ENCODE results near the gene CYTH1. TPM values are rescaled to one million over a fixed set of nuclear protein-coding genes. Genes with fewer than 3 reads are reported as not detected.
A peak's percentile ranks its signal among the peaks of the same experiment; 100 is the strongest.
"Not testable (repeated sequence)": the region's sequence is repeated elsewhere in the genome, so short reads cannot be mapped to it uniquely, and the experiment has no call there.

CYTH1 gene
- polyA plus RNA-seq, 3 donors from 2014 or later, result 176 to 336 (median 233) TPM

DNA sequence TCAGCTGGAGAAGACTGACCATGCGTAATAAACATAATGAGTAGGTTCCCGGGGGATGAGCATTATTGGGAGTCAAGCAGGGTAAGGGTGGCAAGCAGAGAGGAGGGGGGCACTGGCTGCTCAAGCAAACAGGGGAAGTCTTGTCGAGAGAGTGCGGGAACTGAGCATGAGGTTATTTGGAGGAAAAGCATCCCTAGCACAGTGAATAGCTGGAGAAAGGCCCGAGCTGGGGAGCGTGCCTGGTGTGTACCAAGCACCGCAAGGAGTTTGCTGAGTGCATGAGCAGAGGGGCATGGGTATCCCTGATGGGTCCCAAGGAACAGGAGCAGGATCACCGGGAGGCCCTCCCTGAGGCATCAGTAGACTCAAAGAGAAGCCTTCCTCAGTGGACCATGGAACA, 17.2 kb downstream of the CYTH1 start:
- peaks cover 0 to 3% (median 0%) of the 10 kb centered on the region in 3 donors for H3K27me3 Mint-ChIP-seq (ENCODE audit: low read depth in 3 of 3)
- no peaks in the 10 kb centered on the region for H3K36me3 Mint-ChIP-seq
- peak overlapping the region in 5 of 6 donors; percentile 41 to 92 (median 86) for H3K27ac Mint-ChIP-seq
- peak overlapping the region; percentile 31 to 63 (median 55) for H3K4me3 Mint-ChIP-seq
- peaks cover 3 to 45% of the 10 kb centered on the region in 2 donors for H3K4me1 Mint-ChIP-seq
- DNase-seq, result no peak
- H3K9me3 Mint-ChIP-seq, result no peaks in the 10 kb centered on the region

DNA sequence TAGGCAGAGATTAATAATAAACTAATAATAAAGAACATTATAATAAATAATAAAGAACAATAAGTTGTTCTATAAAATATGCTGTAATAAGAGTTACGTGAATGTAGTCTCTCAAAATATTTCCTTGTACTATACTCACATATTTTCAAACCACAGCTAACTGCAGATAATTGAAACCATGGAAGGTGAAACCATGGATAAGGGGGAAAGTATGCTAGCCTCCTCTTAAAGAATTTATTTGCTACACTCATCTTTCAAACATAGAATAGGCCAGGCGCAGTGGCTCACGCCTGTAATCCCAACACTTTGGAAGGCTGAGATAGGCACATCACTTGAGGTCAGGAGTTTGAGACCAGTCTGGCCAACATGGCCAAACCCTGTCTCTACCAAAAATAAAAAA, 18.5 kb downstream of the CYTH1 start:
- H3K9me3 Mint-ChIP-seq, result no peaks in the 10 kb centered on the region
- peak overlapping the region in 5 of 6 donors; percentile 43 to 87 (median 75) for H3K27ac Mint-ChIP-seq
- no peaks in the 10 kb centered on the region for H3K36me3 Mint-ChIP-seq
- peaks cover 3 to 9% (median 5%) of the 10 kb centered on the region in 3 donors for H3K27me3 Mint-ChIP-seq (ENCODE audit: low read depth in 3 of 3)
- peaks cover 16 to 58% of the 10 kb centered on the region in 2 donors for H3K4me1 Mint-ChIP-seq
- H3K4me3 Mint-ChIP-seq, result peak overlapping the region in 3 of 5 donors; percentile 29 to 31 (median 31)
- no peak for DNase-seq

DNA sequence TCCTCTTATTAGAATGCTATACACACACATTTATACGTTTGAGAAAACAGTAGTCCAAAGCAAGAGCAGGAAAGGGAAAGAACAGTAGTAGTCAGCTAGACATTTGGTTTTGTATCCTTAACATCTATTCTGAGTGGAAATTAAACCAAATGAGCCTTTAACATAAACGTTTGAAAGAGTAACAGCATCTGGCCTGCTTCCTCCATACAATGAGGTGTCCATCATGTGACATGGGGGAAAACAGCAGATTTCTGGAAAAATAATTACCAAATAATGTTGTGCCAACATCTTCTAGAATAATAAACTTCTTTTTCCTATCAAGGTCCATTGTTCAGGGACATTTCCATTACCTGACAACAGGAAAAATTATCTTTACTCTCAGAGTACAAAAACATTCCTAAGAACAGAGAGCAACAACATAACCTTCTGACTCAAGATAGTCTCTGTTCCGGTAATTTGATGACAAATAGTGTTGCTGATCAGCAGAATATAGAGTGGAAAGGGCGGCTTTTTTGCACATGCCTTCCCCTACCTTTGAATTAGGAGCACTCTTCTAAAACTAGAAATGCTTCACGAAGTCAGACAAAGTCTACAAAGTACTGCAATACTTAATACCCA, 20.2 kb downstream of the CYTH1 start:
- H3K36me3 Mint-ChIP-seq, result no peaks in the 10 kb centered on the region
- no peaks in the 10 kb centered on the region for H3K9me3 Mint-ChIP-seq
- DNase-seq, result no peak
- peaks cover 5 to 17% (median 9%) of the 10 kb centered on the region in 3 donors for H3K27me3 Mint-ChIP-seq (ENCODE audit: low read depth in 3 of 3)
- peak overlapping the region; percentile 48 to 84 (median 74) for H3K27ac Mint-ChIP-seq
- peaks cover 33 to 74% of the 10 kb centered on the region in 2 donors for H3K4me1 Mint-ChIP-seq
- peak overlapping the region in 4 of 5 donors; percentile 26 to 58 (median 38) for H3K4me3 Mint-ChIP-seq

DNA sequence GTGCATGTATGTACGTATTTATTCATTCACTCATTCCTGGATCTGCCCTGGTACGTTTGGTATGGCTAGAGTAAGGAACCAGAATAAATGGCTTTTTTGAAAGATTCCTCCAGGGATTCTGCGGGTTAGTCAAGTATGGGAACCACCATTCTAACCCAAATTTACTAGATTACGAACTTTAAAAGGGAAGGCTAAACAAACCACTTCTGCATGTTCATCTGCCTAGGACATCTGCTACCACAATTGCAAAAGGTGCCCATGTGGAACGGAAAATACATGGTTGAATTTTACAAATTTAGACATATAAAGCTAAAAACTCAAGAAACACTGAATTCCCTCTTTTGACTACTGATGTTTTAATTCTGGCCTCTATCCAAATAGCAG, 22.1 kb downstream of the CYTH1 start:
- Mint-ChIP-seq H3K27me3 (ENCODE audit: low read depth in 3 of 3) (peaks cover 5 to 22% (median 13%) of the 10 kb centered on the region in 3 donors), H3K4me1 (peaks cover 48 to 90% of the 10 kb centered on the region in 2 donors), H3K4me3 (peak overlapping the region; percentile 78 to 89 (median 87)), H3K36me3 (no peaks in the 10 kb centered on the region), H3K9me3 (no peaks in the 10 kb centered on the region), H3K27ac (peak overlapping the region; percentile 90 to 98 (median 95))
- DNase-seq, result no peak

DNA sequence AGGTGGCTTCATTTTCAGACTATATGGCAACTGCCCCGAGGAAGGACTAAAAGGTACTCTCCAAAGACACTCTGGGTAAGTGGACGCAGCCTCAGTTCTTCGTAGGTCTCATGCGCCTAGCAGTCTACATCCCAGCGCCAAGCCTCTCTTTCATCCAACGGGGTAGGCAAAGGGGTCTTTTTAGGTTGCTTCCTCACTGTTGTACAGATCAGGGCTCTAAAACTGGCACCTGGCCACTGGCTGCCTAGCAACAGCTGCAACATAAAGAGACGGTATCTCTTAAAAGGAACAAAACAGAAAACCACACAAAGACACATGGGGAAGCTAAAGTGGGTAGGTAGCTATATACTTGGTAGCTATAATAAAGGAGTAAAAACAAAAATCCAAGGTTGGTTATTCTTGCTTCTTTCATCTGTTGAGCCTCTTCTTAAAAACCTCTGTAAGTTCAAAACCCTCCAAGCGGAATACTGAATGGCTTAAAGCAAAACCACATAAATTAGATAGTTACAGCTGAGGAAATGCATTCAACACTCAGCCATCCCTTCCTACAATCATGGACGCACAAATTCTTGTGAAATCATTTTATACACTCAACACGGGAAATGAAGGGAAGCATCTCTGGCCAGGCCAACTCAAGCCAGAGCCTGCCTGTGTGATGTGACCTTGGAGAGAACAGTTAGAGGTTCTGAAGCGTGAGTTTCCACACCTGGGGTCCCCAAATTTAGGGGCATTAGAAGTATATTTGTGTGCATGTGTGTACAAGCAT, 22.7 kb downstream of the CYTH1 start:
- Mint-ChIP-seq H3K27ac (peak overlapping the region; percentile 90 to 98 (median 95)), H3K4me1 (peaks cover 53 to 88% of the 10 kb centered on the region in 2 donors), H3K27me3 (ENCODE audit: low read depth in 3 of 3) (peaks cover 5 to 25% (median 13%) of the 10 kb centered on the region in 3 donors), H3K36me3 (no peaks in the 10 kb centered on the region), H3K9me3 (no peaks in the 10 kb centered on the region), H3K4me3 (peak overlapping the region; percentile 78 to 89 (median 87))
- peak; percentile 73 to 83 (median 80) for DNase-seq

DNA sequence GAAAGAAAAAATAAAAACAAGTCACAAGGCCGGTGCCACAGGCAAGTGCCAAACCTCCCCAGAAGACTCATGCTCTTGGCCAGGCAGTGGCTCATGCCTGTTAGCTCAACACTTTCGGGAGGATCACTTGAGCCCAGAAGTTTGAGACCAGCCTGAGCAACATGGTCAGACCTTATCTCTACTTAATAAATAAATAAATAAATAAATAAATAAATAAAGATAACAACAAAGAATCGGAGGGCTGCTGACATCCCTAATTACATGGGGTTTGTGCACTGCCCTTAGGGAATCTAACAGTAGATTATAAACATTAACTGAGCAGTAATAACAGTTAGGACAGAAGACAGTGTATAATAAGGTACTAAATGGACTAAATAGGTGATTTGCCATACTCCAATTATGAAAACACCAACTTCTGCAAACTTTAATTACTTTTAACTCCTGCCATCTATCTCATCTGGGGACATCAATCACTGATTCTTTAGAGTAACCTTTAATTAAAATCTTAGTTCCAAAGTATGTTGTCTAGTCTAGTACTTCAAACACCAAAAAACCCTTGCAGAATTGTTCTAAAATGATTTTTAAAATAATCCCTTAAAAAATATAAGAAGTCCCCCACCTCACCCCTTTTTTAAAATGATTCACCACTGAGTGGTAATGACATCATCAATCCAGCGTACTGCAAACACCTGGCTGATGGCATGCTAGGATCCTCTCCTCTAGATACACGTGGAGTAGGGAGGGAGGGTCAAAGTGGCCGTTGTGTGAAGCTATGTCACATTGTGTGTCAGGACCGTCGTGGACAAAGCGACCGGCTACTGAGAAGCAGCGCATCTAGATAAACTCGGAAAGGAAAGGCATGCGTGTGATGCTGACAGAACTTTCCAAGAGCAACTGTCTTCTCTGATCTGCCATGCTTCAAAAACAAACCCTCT, 28.5 kb downstream of the CYTH1 start:
- Mint-ChIP-seq H3K4me3 (peak overlapping the region; percentile 46 to 86 (median 76)), H3K4me1 (peaks cover 92 to 95% of the 10 kb centered on the region in 2 donors)

DNA sequence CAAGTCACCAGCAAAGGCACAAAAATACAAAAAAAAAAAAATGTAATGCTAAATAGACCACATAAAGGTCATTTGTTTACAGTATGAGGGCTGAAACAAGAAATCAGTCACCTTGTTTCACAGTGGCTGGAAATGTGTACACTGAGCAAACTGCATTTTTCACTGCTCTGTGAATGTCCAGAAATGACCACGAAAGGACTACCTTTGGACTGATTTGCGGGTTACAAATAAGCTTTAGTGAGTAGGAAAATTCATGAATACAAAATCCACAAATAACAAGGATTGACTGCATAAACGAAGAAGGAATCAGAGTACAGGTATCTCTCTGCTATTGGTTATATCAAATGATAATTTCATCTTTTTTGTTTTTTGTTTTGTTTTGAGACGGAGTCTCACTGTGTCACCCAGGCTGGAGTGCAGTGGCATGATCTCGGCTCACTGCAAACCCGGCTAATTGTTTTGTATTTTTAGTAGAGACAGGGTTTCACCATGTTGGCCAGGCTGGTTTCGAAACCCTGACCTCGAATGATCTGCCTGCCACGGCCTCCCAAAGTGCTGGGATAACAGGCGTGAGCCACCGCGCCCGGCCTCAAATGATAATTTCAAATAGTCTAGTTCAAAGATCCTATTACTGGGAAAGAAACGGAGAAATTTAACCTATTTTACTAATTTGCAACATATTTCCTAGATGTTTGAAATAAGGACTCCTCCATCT, 30.5 kb downstream of the CYTH1 start:
- H3K4me3 Mint-ChIP-seq, result peak overlapping the region; percentile 76 to 86 (median 83)
- no peak for DNase-seq
- H3K4me1 Mint-ChIP-seq, result peaks cover 92 to 95% of the 10 kb centered on the region in 2 donors
- H3K27me3 Mint-ChIP-seq (ENCODE audit: low read depth in 3 of 3), result peaks cover 0 to 21% (median 19%) of the 10 kb centered on the region in 3 donors
- H3K9me3 Mint-ChIP-seq, result no peaks in the 10 kb centered on the region
- H3K27ac Mint-ChIP-seq, result peak overlapping the region; percentile 91 to 97 (median 94)
- H3K36me3 Mint-ChIP-seq, result peaks cover 0 to 4% (median 0%) of the 10 kb centered on the region in 3 donors

More for the DNA sequence above, 28.5 kb downstream of the CYTH1 start:
- peak overlapping the region; percentile 91 to 97 (median 94) for H3K27ac Mint-ChIP-seq
- no peak for DNase-seq
- H3K9me3 Mint-ChIP-seq, result no peaks in the 10 kb centered on the region
- peaks cover 0 to 4% (median 0%) of the 10 kb centered on the region in 3 donors for H3K36me3 Mint-ChIP-seq
- H3K27me3 Mint-ChIP-seq (ENCODE audit: low read depth in 3 of 3), result peaks cover 0 to 24% (median 15%) of the 10 kb centered on the region in 3 donors

DNA sequence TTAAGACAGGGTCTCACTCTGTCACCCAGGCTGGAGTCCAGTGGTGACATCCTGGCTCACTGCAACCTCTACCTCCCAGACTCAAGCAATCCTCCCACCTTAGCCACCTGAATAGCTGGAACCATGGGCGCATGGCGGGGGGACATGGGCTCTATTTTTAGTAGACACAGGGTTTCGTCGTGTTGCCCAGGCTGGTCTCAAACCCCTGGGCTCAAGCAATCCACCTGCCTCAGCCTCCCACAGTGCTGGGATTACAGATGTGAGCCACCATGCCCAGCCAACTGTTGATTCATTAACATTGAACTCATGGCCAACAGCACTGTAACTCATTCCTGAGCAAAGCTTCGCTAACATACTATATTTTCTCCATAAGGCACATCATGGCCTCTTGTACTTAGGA, 31.1 kb downstream of the CYTH1 start:
- not testable (repeated sequence) for H3K9me3 Mint-ChIP-seq, DNase-seq, H3K36me3 Mint-ChIP-seq
- Mint-ChIP-seq H3K27me3 (ENCODE audit: low read depth in 3 of 3) (peaks cover 0 to 20% (median 18%) of the 10 kb centered on the region in 3 donors), H3K27ac (peak overlapping the region; percentile 91 to 97 (median 94)), H3K4me3 (peak overlapping the region; percentile 76 to 86 (median 83)), H3K4me1 (peaks cover 92 to 97% of the 10 kb centered on the region in 2 donors)

DNA sequence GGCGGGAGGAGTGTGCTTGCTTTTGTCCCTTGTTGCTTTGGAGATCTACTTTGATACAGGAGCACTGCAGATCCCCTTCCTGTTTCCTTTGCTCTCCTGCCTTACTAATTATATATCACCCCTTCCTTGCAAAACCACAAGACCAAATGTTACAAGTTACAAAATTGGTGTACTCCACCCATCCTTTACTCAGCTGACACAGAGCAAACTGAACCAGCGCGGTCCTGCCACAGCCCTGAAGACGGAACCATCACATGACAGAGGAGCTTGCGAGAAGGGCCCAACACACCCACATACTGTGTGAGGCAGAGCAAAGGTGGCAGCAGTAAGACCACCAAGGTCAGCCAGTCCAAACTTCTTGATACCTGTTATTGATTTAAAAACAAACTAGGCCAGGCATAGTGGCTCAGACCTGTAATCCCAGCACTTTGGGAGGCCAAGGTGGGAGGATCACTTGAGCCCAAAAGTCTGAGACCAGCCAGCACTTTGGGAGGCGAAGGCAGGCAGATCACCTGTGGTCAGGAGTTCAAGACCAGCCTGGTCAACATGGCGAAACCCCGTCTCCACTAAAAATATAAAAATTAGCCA, 33.2 kb downstream of the CYTH1 start:
- Mint-ChIP-seq H3K9me3 (no peaks in the 10 kb centered on the region), H3K27ac (peak overlapping the region; percentile 91 to 99 (median 95)), H3K4me1 (peaks cover 97 to 100% of the 10 kb centered on the region in 2 donors), H3K4me3 (peak overlapping the region; percentile 76 to 88 (median 85)), H3K27me3 (ENCODE audit: low read depth in 3 of 3) (peaks cover 0 to 21% (median 16%) of the 10 kb centered on the region in 3 donors), H3K36me3 (peaks cover 0 to 5% (median 4%) of the 10 kb centered on the region in 3 donors)
- peak; percentile 89 to 91 (median 90) for DNase-seq

DNA sequence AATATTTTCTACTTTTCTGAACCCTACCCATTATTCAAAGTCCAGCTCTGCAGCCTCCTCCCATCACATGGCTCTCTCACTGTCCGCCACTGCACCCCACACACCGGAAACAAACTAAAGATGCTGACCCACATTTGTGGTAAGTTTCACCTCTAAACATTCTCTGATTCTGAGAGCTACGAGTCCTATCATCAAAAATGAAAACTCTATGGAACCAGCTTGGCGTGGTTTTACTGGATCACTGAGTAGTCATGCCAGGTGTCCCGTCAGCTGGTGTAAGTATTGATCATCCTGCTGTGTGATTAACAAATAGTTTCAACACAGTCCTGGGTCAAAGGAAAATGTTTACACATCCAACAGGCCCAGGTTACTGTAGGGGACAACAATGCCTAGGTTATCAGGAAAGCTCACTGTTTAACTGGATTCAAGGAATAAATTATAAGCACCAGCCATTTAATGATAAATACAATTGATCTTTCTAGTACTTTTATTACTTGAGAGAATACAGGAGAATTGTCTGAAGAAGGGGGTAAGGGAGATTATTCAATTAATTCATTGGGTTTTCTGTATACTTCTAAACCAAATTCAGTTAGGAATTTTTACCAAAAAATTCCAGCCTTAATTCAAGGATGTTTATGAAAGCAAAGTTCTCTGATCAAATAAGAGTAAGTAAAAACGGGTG, 33.9 kb downstream of the CYTH1 start:
- H3K36me3 Mint-ChIP-seq, result peaks cover 0 to 7% (median 4%) of the 10 kb centered on the region in 3 donors
- no peaks in the 10 kb centered on the region for H3K9me3 Mint-ChIP-seq
- H3K4me3 Mint-ChIP-seq, result peak overlapping the region; percentile 76 to 88 (median 85)
- H3K27me3 Mint-ChIP-seq (ENCODE audit: low read depth in 3 of 3), result peaks cover 0 to 21% (median 16%) of the 10 kb centered on the region in 3 donors
- H3K27ac Mint-ChIP-seq, result peak overlapping the region; percentile 91 to 99 (median 95)
- H3K4me1 Mint-ChIP-seq, result peaks cover 98 to 100% of the 10 kb centered on the region in 2 donors
- DNase-seq, result peak; percentile 68 to 70 (median 70)

DNA sequence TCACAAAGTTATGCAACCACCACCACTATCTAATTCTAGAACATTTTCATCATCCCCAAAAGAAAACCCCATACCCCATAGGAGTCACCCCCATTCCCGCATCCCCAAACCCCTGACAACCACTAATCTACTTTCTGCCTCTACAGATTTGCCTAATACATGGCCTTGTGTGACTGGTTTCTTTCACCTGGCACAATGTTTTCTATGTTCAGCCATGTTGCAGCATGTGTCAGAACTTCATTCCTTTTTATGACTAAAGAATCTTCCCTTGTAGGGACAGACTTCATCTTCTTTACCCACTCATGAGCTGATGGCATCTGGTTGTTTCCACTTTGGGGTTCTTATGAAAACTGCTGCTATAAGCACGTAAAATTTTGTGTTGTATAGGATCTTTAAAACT, 34.6 kb downstream of the CYTH1 start:
- Mint-ChIP-seq H3K36me3 (peaks cover 0 to 7% (median 4%) of the 10 kb centered on the region in 3 donors), H3K27me3 (ENCODE audit: low read depth in 3 of 3) (peaks cover 0 to 21% (median 16%) of the 10 kb centered on the region in 3 donors), H3K4me1 (peaks cover 97 to 100% of the 10 kb centered on the region in 2 donors), H3K9me3 (no peaks in the 10 kb centered on the region), H3K27ac (peak overlapping the region; percentile 91 to 99 (median 95)), H3K4me3 (peak overlapping the region; percentile 76 to 88 (median 85))
- no peak for DNase-seq

DNA sequence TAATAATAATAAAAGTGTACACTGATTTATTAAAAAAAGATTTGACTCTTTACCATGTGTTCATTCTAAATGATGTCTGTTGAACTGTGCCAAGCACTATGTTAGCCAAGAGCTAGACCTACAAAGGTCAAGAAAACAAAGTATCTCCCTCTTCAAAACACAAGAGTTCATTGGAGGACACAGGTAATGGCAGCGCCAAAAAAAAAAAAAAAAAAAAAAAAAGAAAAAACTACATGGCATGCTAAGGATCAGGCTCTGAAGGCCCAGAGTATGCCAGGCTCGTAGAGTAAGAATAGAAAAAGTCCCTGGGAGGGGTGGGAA, 35.2 kb downstream of the CYTH1 start:
- no peaks in the 10 kb centered on the region for H3K9me3 Mint-ChIP-seq
- H3K4me3 Mint-ChIP-seq, result peak overlapping the region; percentile 76 to 88 (median 85)
- H3K36me3 Mint-ChIP-seq, result peaks cover 0 to 7% (median 4%) of the 10 kb centered on the region in 3 donors
- DNase-seq, result no peak
- peaks cover 0 to 21% (median 16%) of the 10 kb centered on the region in 3 donors for H3K27me3 Mint-ChIP-seq (ENCODE audit: low read depth in 3 of 3)
- H3K27ac Mint-ChIP-seq, result peak overlapping the region; percentile 91 to 99 (median 95)
- H3K4me1 Mint-ChIP-seq, result peaks cover 97 to 100% of the 10 kb centered on the region in 2 donors

Data from immature natural killer cell (primary cell).